Sigmoid colon (tissue), 3 donors: ENCODE data around the gene MAD1L1.

Experiments used
- CTCF ChIP-seq, 4 experiments: fragments of 450-650 bp in 3 of 4; fragments of 200-600 bp in 1 of 4; IDR thresholded peaks; one replicate each; pipeline ENCODE4 v1.5.1; 2016 to 2019; ENCODE audit warnings: antibody characterized with exemption in 4 of 4, mild to moderate bottlenecking in 3 of 4, moderate library complexity in 2 of 4
- POLR2A ChIP-seq, 2 donors: fragments of 450-650 bp; IDR thresholded peaks; one replicate each; pipeline ENCODE4 v1.6.1; 2016; ENCODE audit warnings: antibody characterized with exemption in 2 of 2, mild to moderate bottlenecking in 2 of 2, moderate library complexity in 2 of 2

- TF ChIP-seq CTCF (IDR thresholded peaks at IDR 0.05), result no peak
- TF ChIP-seq POLR2A (IDR thresholded peaks at IDR 0.05), result no peak
Observed at GRCh38 chr7:1852517-1853430, 380.0 kb downstream of the MAD1L1 start.
